HG03025 (cell line): Measurements from ENCODE around the gene MYO1A.
"Not testable (repeated sequence)": the region's sequence is repeated elsewhere in the genome, so short reads cannot be mapped to it uniquely, and the experiment has no call there.

ENCODE experiments used
- ATAC-seq: cut with Tn5 transposase; IDR thresholded peaks from one replicate; pipeline ENCODE4 v1.9.1; 2021; ENCODE audit warnings: mild to moderate bottlenecking, moderate library complexity; ENCODE audit not compliant: unreplicated experiment, low FRiP score

MYO1A gene

DNA sequence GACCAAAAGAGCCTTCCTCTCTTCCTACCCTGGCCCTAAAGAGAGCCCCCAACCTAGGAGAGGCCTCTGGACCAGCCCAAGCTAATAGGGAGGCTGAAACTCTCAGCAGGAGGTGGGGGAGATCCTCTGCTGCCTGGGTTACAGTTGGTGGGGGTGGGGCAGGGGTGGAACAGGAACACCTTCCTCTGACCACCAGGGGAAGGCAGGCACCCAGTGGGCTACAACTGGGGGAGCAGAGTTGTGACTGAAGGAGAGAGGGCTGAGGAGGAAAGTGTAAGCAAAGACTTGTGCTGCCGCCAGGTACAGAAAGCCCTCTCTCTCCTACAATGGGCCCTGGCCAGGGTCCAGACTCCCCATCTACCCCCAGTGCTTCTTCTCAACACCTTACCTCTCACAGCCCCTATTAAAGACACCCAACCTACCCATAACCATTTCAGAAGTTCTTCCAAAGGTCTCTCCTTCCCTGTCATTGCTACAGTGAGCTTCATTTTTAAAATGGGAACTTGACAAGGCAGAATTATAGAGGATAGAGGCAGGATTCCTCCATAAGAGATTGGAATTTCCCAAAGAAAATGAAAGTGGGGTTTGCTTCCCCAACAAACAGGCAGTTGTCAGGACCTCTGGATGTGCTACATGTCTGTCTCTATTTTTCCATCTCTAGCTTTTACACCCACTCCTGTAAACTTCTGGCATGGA lies 1.4 kb downstream of the MYO1A start:
- no peak for ATAC-seq

DNA sequence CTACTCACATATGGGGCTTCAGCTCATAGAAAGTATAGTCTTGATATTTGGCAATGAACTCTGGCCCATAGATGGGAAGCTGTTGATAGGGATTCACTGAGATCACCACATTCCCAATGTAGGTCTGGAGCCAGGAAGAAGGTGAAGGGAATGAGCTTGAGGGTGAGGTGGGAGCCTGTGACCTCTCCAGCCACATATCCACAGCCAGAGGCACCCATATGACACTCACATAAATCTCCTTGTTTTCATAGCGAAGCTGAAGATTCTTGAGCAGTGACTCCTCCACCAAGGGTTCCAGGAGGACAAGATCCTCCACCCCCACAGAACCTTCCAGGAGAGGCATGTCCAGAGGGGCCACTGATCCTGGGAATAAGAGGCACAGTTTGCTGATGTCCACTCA lies 1.9 kb downstream of the MYO1A start:
- no peak for ATAC-seq

DNA sequence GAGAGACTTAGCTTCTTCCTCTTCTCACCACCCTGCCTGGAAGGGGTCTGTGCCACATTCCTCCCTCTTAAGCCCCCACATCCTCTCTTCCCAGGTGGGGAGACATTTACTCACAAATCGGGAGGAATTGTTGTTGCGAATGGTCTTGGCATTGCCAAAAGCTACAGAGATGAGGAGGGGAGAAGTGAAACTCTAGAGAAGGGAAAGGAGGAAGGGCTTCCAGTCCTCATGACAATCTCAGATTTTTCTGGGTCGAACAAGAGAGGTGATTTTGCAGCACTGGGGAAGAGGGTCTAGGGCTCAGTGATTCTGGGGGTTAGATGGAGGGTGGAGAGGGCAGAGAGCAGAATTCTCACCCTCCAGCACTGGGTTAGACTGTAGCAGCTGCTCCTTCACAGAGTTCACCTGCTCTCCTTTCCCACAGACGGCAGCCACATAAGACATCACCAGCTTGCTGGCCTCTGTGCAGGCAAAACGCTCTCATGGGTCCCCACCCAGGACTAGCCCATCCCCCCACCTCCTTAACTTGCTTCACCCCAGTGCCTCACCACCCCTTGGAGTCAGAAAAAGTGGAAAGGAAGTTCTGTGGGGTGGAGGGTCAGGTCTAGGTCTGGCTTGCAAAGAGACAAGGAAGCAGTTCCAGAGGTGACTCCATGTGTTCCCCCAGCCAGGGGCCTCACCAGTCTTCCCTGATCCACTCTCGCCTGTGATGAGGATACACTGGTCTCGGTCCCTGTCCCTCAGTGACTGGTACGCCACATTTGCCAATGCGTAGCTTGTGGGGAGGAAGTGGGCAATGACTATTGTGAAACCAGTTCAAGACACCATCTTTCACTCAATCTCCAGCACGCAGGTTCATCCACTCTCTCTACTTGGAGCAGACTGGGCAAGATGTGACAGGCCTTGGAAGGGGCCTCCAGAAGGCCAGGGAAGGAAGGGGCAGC lies 2.7 kb downstream of the MYO1A start:
- no peak for ATAC-seq

DNA sequence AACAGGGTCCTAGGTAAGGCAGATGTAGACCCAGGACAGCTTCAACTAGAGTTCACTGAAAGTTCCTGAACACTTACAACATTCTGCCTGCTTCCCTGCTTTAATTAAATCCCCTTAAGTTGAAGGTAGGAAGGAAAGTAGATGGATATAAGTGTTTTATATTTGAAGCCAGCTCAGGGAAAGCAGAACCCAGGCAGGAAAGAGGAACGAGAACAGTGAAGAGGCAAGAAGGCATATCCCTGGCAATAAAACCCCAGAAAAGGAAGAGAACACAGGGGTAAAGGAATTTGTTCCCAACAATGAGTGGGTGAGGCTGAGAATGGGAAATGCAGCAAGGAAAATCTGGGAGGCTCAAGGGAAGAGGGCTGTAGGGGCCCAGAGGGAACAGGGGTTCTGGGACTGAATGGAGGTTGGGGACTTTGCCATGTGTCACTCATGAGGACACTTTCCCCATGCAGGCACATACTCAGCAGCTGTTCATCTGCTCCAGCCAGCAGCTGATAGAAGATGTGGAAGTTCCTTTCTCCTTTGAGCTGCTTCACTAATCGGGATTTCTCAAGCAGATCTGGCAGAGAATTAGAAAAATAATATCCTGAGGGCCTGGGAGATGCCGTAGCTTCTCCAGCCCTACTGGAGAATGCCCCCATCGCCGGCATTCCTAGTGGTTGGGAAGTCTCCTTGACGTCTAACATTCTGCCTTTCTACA lies 3.7 kb downstream of the MYO1A start:
- ATAC-seq = no peak

DNA sequence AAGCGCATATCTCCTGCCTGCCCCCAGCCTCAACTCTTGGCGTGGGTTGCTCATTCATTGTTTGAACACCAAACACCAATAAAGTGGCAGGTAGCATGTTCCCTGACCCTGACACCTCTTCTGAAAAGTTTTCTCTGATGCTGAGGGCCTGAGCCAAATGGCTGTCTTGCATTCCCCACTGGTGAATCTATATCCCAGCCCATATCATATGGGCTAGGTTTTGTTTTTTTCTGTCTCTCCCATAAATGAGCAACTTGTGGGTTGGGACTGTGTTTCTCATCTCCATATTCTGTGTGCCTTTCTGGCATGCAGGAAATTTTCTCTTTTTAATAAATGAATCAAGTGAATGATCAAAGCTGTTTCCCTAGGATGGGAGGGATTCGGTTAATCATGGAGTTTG lies 5.0 kb downstream of the MYO1A start:
- ATAC-seq = no peak

DNA sequence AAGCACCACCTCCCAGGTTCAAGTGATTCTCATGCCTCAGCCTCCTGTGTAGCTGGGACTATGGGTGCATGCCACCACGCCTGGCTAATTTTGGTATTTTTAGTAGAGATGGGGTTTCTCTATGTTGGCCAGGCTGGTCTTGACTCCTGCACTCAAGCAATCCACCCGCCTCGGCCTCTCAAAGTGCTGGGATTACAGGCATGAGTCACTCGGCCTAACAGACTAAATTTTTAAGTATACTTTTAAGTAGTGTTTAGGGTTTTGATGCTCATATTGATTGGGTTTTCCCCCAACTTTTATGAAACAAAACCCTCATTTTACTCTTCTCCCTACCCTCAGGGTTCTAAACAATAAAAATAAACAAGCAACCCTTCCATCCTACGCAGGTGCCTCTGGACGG lies 5.5 kb downstream of the MYO1A start:
- ATAC-seq = no peak

DNA sequence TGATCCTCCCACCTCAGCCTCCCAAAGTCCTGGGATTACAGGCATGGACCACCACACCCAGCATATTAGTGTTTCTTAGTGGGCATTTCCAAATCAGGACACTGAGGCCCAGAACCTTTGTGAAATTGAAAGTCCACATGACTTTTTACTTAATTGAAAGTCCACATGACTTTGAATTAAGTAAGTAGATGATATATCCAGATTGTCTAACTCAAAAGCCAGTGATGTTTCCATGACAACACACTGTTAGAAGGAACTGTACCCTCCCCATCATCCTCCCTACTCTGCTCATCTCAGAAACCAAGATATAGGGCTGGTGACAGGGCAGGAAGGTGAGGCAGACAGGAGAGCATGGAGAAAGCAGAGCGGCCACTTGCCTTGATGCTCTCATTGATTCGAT lies 7.2 kb downstream of the MYO1A start:
- ATAC-seq = no peak

DNA sequence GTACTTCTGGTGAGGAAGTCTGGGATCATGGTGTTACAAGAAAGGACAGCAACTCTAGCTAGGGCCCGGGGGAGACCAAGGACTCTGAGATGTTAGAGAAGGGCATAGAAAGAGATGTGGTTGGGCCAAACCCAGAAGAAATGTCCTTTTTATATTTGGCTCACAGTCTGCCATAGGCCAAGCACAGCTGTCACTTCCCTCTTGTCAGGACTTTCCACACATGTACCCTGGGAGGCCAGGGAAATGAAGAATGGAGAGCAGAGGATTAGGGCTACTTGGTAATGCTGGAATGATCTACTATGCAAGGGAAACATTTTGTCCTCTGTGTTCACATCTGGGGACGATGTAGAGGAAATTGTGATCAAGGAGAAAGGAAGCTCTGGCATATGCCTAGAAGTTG lies 9.2 kb downstream of the MYO1A start:
- ATAC-seq = no peak

DNA sequence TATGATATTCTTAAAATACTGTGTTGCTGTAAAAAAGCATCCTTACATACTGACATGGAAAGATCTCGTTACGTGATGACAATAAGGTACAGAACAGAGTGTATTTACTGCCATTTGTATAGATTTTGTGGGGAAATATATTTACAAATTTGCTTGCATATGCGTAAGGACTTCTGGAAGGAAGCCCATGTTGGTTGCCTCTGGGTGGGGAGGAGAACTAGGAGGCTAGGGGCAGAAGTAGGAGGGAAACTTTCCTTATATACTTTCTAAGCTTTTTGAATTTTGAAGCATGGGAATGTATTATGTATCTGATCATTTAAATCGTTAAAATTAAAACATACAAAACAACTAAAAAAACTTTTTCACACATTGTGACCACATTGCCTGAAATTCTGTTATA lies 9.7 kb downstream of the MYO1A start:
- no peak for ATAC-seq

DNA sequence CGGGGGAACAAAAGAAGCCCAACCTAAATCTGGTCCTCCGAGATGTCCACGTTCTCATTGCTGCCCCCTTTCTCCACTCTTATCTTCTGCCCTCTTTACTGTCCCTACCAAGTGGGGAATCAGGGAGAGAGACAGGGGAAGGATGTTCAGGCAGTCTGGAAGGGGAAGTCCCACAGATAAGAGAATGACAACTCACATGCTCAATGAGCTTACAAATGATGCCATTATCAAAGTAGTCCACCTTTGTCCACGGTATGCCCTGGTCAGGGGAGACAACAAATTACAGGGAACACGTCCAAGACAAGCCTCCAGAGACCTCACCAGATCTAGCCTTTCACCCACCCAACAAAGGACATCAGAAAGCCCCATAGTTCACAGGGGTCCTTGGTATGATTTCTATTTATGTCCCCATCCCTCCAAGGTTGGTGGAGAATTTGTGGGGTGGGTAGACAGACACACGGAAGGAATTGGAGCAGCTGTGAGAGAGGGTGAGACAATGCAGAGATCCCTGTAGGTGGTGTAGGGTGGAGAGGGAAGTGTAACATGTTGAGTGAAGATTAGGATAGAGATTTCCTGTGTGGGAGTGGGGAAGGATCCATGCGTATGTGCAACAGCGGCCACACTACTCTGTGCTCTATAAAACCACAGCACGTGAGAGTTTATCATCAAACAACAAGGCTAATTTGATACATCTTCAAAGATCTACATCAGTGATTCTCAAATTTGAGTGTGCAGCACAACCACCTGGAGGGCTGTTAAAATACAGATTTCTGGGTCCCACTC lies 10.7 kb downstream of the MYO1A start:
- no peak for ATAC-seq

DNA sequence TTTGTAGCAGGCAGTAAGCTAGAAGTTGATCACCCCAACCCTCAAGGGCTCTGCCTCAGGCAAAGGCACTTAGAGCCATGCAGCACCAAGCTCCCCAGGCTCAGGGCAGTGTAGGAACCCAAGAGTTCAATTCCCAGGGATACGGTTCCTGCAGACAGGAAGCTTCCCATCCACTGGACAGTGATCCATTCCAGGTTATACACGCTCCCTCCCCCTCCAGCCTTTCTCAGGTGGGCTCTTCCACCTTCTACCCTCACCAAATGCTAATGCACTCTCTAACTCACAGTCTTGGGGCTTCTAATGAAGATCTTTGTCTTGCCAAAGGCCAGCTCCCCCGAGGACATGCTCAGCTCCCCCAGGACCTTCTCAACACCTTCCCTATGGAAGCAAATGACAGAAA lies 12.7 kb downstream of the MYO1A start:
- no peak for ATAC-seq

DNA sequence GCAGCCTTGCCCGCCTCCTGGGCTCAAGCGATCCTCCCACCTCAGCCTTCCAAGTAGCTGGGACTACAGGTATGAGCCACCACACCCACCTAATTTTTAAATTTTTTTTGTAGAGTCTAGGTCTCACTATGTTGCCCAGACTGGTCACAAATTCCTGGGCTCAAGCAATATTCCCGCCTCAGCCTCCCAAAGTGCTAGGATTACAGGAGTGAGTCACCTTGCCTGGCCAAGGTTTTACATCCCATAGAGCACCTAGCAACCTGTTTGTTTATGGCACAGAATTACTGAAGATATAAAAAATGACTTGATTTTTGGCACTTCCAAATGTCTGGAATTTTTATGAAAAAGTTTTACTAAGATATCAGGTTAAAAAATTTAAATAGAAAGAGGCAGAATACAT lies 16.5 kb downstream of the MYO1A start:
- no peak for ATAC-seq

DNA sequence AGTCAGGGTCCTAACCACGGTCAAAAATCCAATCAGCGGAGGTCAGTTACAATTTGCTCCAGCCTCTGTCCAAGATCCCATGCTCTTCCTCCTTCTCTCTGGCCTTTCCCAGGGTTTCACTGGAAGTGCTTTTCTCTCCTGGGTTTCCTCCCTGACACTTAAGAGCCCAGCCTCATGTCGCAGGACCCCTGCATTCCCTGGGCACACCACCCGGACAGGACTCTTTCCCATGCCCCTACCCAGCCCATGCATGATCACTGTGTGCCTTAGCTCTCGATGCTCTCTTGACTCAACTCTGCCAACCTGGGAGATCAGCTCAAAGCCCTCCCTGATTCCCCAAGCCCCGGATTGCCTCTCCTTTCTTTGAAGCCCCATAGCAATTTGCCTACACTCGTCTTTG lies 18.1 kb downstream of the MYO1A start:
- no peak for ATAC-seq

DNA sequence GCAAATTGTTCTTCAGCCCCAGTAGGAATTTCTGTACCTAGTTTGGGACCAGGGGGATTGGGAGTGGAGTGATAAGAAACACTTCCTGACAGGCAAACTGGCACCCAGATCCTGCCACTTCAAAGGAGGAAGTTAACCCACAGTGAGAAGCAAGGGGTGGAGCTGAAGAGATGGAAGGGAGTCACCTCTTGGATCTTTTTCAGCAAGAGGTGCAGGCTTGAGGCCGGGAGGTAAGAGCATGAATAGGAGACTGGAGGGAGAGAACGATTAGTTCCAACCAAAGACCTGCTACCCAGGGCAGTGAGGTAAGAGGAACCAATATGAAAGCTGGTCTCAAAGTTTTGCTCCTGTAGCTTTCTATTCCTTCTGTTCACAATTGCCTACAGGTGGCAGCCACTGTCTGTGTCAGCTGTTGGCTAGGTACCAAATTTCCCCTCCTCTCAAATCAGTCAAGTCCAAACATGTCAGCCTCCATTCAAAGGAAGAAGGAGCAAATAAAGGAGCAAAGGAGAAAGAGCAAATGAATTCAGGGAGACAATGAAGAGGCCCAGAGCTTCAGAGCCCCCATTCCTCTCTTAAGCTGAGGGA lies 18.7 kb downstream of the MYO1A start:
- ATAC-seq = no peak

DNA sequence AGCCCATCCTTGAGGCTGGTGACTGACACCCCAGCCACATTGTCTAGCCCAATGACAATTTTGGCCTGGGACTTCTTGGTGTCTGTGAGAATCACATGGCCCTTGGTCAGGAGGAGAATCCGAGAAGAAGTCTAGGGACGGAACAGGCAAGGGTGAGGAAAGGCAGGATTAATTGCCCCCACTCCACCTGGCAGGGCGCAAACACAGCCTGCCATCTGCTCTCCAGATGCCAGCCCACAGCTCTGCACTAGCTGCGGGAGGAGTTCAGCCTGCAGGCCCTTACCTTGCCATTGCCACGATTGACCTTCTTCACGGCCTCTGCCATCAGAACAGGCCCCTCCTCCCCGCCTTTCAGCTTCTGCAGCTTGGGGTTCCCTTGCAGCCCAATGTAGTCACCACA lies 20.5 kb downstream of the MYO1A start:
- no peak for ATAC-seq

DNA sequence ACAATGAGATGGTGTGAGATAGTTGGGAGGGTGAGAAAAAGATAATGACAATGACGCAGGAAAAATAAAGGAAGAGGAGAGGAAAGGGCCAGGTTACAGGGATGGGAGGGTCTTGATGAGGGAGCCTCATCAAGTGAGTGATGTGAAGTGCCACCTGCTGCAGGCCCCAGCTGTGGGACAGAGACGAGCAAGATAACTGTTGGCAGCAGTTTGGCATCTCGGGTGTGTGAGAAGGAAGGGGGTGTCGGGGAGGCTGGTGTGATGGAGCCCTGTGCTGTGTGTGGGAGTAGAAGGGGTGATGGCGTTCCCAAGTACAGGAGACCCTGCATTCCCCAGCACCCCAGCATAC lies 22.1 kb downstream of the MYO1A start:
- no peak for ATAC-seq

DNA sequence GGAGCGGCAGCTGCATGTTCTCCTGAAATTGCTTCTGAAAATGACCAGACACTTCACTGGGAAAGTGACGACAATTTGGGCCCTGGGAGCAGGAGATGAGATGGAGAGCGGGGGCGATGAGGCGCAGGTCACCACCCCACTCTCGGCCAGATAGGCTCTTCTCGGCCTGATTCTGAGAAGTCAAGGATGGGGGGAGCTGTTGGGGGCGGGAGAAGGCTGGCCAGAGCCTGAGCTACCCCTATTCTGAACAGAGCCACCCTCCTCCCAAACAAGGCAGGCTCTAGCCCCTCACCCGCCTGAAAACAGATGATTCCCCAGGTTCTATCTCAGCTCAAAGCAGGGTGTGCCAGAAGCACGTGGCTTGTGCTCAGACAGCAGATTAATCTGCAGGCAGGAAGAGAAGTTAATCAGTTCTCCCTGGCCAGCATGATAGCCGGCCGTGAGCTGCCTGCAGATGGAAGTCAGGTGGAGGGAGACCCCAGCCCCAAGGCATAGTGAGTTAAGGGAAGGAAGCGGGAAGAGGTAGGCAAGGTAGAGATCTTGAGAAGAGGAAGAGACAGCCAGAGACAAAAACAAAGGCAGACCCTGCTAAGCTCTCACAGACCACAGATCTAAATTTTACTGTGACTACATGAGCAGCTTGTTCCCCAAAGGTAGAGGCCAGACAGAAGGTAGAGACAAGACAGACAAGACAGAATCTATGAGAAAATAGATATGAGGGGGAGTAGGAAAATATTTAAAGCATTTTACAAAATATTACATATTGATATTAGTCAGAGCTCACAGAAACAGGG lies 22.7 kb downstream of the MYO1A start:
- no peak for ATAC-seq

DNA sequence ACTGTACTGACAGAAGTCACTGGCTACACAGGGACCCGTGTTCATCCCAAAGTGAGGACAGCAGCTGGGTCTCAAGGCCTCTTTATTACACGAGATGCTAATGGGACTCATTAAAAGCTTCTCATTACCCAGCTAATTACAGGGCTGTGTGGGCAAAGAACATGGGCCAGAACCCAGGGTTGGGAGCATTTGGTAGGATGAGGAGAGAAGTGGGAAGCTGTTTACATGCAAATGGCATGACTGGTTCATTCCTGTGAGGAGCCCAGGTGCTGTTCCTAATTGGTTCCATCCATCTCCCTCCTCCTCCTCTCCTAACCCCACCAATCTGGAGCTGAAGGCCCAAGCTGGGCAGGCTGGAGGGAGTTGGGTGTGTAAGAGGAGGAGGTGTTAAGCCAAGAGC lies 24.7 kb downstream of the MYO1A start:
- ATAC-seq = no peak

DNA sequence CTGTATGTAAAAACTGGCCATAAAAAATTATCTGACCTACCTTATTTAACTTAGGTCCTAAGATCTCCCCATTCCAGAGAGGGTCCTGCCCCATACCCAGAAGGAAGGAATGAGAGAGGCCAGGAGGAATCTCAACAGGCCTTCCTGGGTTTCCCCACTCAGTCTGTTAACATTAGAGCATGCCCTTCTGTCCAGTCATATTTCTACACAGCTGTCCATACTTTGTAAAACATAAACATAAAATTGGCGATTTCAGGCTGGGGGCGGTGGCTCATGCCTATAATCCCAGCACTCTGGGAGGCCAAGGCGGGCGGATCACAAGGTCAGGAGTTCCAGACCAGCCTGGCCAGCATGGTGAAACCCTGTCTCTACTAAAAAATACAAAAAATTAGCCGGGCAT lies 27.6 kb downstream of the MYO1A start:
- ATAC-seq = not testable (repeated sequence)
